K562 treated with DMSO at 1 percent for 24 hours (cell line): ENCODE data around the gene OR1S1. TPM values are rescaled to one million over a fixed set of nuclear protein-coding genes. Genes with fewer than 3 reads are reported as not detected.

ENCODE experiments used
- total RNA-seq: library from RNA; unstranded; fragments of 300-600 nt; gene quantifications from 2 replicates; pipeline ENCODE4 v1.2.3, GENCODE V29; 2022; ENCODE audit warnings: low read depth; ENCODE audit not compliant: insufficient read depth

Gene OR1S1
- not detected in 2 replicates for total RNA-seq

DNA sequence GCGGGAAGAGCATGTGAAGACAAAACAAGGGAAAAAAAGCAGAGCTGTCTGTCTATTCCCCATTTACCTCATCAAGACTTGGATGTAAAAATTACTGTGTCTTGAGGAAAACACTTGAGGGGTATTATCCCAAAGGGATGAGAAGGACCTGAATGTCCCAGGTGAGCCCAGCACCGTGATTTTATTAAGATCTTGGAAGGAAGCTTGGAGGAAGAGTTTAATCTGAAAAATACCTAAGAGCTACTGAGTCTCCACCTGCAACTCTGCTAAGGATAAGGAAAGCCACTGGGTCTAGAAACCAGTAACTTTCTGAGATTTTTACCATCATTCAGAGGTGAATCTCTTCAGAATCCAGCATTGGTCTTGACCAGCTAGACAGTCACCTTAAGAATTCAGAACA, at the start of gene OR1S1:
Gene OR1S1, plus strand, starts transcription at position 301 of the 400 bp plus-strand sequence.

DNA sequence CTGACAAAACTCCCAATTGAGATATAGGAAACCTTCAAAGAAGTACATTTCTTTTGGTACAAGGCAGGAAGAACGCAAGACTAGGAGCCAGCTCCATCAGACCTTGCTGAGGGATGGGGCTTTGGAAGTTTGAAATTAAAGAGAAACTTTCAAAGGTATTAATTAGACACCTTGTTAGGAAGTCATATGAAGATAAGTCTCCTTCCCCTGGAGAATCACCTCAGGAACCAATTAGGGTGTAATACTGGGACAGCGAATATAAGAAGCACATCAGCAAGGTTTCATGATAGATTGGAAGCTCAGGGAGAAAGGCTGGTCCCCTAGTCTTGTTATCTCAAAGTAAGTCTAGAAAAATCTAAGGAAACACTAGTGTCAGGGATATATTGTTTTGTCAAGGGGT, 23.8 kb upstream of the OR1S1 start, which contains the start of gene OR9Q2:
Gene OR9Q2, plus strand, starts transcription at position 301 of the 400 bp plus-strand sequence. CDS start 1,421 bp downstream, outside the sequence.

DNA sequence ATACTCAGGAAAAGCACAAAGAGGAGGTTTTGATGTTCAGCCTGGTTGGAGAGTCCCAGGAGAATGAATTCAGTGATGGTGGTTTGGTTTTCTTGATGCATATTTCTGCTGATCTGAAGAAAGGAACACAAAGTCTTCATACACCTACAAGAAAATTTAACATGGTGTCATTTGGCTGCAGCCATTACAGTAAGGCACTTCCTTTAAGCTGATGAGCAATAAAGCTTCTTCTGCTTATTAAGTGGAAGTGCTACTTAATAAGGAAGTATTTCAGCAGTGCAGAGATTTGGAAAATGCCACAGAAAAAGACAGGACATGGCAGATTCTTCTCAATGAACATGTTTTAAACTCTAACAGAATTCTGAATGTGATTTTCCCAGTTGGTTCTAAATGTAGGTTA, 8.5 kb upstream of the OR1S1 start, which contains the start of gene OR1S2:
Gene OR1S2, minus strand, starts transcription at position 101 of the 400 bp plus-strand sequence. Its CDS starts 0 bp downstream, at position 101.

Other genes with a start within 250 kb of the OR1S1 start
- not detected in 2 replicates for gene OR9Q1, start 188.8 kb upstream of the OR1S1 start, total RNA-seq
- gene OR6Q1, start 181.8 kb upstream of the OR1S1 start, total RNA-seq, result not detected in 2 replicates
- gene OR9I1, start 87.2 kb upstream of the OR1S1 start, total RNA-seq, result not detected in 2 replicates
- not detected in 2 replicates for gene OR9Q2, start 23.6 kb upstream of the OR1S1 start, total RNA-seq
- not detected in 2 replicates for gene OR1S2, start 8.6 kb upstream of the OR1S1 start, total RNA-seq
- gene OR10Q1, start 16.2 kb downstream of the OR1S1 start, total RNA-seq, result not detected in 2 replicates
- gene OR10W1, start 55.5 kb downstream of the OR1S1 start, total RNA-seq, result not detected in 2 replicates
- gene OR5B17, start 146.3 kb downstream of the OR1S1 start, total RNA-seq, result not detected in 2 replicates
- gene OR5B3, start 194.2 kb downstream of the OR1S1 start, total RNA-seq, result not detected in 2 replicates
- not detected in 2 replicates for gene OR5B2, start 215.4 kb downstream of the OR1S1 start, total RNA-seq
- gene OR5B12, start 229.5 kb downstream of the OR1S1 start, total RNA-seq, result not detected in 2 replicates